22Rv1 (cell line): ENCODE data around the gene ANKS1A.

Experiments
- CTCF ChIP-seq: fragments of 450-650 bp; IDR thresholded peaks from 2 replicates; pipeline ENCODE4 v1.5.1; 2017; ENCODE audit warnings: mild to moderate bottlenecking
- ZFX ChIP-seq: fragments of 450-650 bp; IDR thresholded peaks from 2 replicates; pipeline ENCODE4 v1.6.1; 2017; ENCODE audit warnings: antibody characterized with exemption, borderline replicate concordance

GRCh38 chr6:35051997-35052583 is 163.0 kb downstream of the ANKS1A start:
- TF ChIP-seq CTCF (no peak), ZFX (no peak)
